Stomach smooth muscle (tissue), 2 donors: Measurements from ENCODE around the gene ERGIC3.

Experiments used
- H3K27ac ChIP-seq: one replicate; pipeline ENCODE4 v1.7.0; 2013; ENCODE audit warnings: mild to moderate bottlenecking, low read length, inconsistent platforms
- H3K27me3 ChIP-seq, 2 donors: one replicate each; pipeline ENCODE4 v1.7.0; 2013; ENCODE audit warnings: low read length in 2 of 2; ENCODE audit not compliant: insufficient read depth in 2 of 2, control insufficient read depth in 1 of 2
- H3K36me3 ChIP-seq, 2 donors: one replicate each; pipeline ENCODE4 v1.7.0; 2013; ENCODE audit warnings: low read length in 2 of 2; ENCODE audit not compliant: control insufficient read depth in 2 of 2, insufficient read depth in 2 of 2
- H3K4me1 ChIP-seq: one replicate; pipeline ENCODE4 v1.7.0; 2013; ENCODE audit warnings: low read length; ENCODE audit not compliant: control insufficient read depth, insufficient read depth
- H3K4me3 ChIP-seq, 2 donors: one replicate each; pipeline ENCODE4 v1.7.0; 2013; ENCODE audit warnings: low read length in 2 of 2
- H3K9ac ChIP-seq, 2 donors: one replicate each; pipeline ENCODE4 v1.7.0; 2013; ENCODE audit warnings: low read length in 2 of 2, mild to moderate bottlenecking in 1 of 2
- H3K9me3 ChIP-seq, 2 donors: one replicate each; pipeline ENCODE4 v1.7.0; 2013; ENCODE audit warnings: low read length in 2 of 2; ENCODE audit not compliant: control insufficient read depth in 2 of 2
- donor health status: healthy.
- donor health status: Pancreatic carcinoma.

ERGIC3 gene

DNA sequence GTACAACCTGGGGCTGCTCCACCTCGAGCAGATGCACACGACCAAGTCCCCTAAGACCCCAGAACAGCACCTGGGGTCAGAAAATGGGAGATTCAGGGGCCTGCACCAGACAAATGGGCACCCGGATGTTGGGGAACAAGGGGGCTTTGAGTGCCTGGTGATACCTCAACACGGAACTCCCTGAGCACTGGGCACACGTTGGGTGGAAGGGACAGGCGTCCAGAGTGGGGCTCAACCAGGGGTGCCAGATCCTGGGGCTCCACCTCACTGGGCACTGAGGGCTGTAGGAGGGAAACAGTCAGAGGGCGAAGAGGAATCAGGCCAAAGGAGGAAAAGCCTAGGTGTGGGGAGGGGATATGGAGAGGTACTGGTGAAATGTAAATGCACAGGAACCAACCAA is 40.3 kb downstream of the ERGIC3 start:
- H3K9ac ChIP-seq: no peak overlapping the region
- no peaks in the 10 kb centered on the region for H3K4me1 ChIP-seq
- no peaks in the 10 kb centered on the region for H3K9me3 ChIP-seq
- H3K27ac ChIP-seq: no peak overlapping the region
- H3K27me3 ChIP-seq: no peaks in the 10 kb centered on the region
- no peaks in the 10 kb centered on the region for H3K36me3 ChIP-seq
- H3K4me3 ChIP-seq: no peak overlapping the region

GRCh38 chr20:35582741-35583404 is 41.0 kb downstream of the ERGIC3 start:
- H3K4me3 ChIP-seq: no peak overlapping the region
- H3K36me3 ChIP-seq: no peaks in the 10 kb centered on the region
- H3K27ac ChIP-seq: no peak overlapping the region
- no peak overlapping the region for H3K9ac ChIP-seq
- H3K4me1 ChIP-seq: no peaks in the 10 kb centered on the region
- H3K27me3 ChIP-seq: no peaks in the 10 kb centered on the region
- H3K9me3 ChIP-seq: no peaks in the 10 kb centered on the region

GRCh38 chr20:35583636-35584560 is 42.0 kb downstream of the ERGIC3 start:
- H3K36me3 ChIP-seq: no peaks in the 10 kb centered on the region
- no peak overlapping the region for H3K27ac ChIP-seq
- H3K4me3 ChIP-seq: no peak overlapping the region
- no peaks in the 10 kb centered on the region for H3K9me3 ChIP-seq
- no peaks in the 10 kb centered on the region for H3K27me3 ChIP-seq
- H3K4me1 ChIP-seq: no peaks in the 10 kb centered on the region
- H3K9ac ChIP-seq: no peak overlapping the region

- no peaks in the 10 kb centered on the region for H3K4me1 ChIP-seq
- no peak overlapping the region for H3K4me3 ChIP-seq
- no peaks in the 10 kb centered on the region for H3K36me3 ChIP-seq
- no peak overlapping the region for H3K27ac ChIP-seq
- H3K27me3 ChIP-seq: no peaks in the 10 kb centered on the region
- no peak overlapping the region for H3K9ac ChIP-seq
- no peaks in the 10 kb centered on the region for H3K9me3 ChIP-seq
Observed at GRCh38 chr20:35586751-35587425, 45.0 kb downstream of the ERGIC3 start.

DNA sequence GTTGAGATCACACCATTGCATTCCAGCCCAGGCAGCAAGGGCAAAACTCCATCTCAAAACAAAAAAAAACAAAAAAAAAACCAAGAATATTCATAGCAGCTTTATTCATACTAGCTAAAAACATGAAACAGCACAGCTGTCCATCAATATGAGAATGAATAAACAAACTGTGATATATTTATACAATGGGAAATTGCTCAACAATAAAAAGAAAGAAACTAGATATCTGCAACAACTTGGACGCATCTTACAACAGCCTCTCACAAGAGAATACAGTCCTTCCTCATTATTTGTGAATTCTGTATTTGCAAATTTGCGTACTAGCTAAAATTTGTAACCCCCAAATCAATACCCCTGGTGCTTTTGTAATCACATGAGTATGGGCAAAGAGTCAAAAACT is 45.6 kb downstream of the ERGIC3 start:
- no peaks in the 10 kb centered on the region for H3K27me3 ChIP-seq
- no peak overlapping the region for H3K27ac ChIP-seq
- H3K4me1 ChIP-seq: no peaks in the 10 kb centered on the region
- no peaks in the 10 kb centered on the region for H3K9me3 ChIP-seq
- no peak overlapping the region for H3K4me3 ChIP-seq
- H3K9ac ChIP-seq: no peak overlapping the region
- H3K36me3 ChIP-seq: no peaks in the 10 kb centered on the region

DNA sequence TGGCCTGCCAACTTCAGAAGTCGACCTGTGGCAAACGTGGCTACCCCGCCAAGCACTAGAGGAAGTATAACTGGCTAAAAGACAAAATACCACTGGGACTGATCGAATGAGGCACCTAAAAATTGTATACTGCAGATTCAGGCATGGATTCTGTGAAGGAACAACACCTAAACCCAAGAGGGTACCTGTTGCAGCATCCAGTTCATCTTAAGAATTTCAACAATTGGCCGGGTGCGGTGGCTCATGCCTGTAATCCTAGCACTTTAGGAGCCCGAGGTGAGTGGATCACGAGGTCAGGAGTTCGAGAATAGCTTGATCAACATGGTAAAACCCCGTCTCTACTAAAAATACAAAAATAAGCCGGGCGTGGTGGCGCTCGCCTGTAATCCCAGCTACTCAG is 46.5 kb downstream of the ERGIC3 start:
- Histone ChIP-seq H3K36me3 (no peaks in the 10 kb centered on the region), H3K9me3 (no peaks in the 10 kb centered on the region), H3K27me3 (no peaks in the 10 kb centered on the region)

GRCh38 chr20:35592339-35592974 is 50.6 kb downstream of the ERGIC3 start:
- Histone ChIP-seq H3K27me3 (no peaks in the 10 kb centered on the region), H3K4me3 (no peak overlapping the region), H3K27ac (no peak overlapping the region), H3K4me1 (no peaks in the 10 kb centered on the region), H3K9me3 (no peaks in the 10 kb centered on the region), H3K9ac (no peak overlapping the region), H3K36me3 (no peaks in the 10 kb centered on the region)

More for the DNA sequence above, 46.5 kb downstream of the ERGIC3 start:
- Histone ChIP-seq H3K27ac (no peak overlapping the region), H3K4me3 (no peak overlapping the region), H3K4me1 (no peaks in the 10 kb centered on the region), H3K9ac (no peak overlapping the region)

GRCh38 chr20:35595456-35595855 is 53.6 kb downstream of the ERGIC3 start:
- H3K27me3 ChIP-seq: peaks cover 6% of the 10 kb centered on the region in 2 donors
- no peaks in the 10 kb centered on the region for H3K9me3 ChIP-seq
- no peak overlapping the region for H3K27ac ChIP-seq
- H3K4me1 ChIP-seq: peaks cover under 1% of the 10 kb centered on the region
- H3K36me3 ChIP-seq: no peaks in the 10 kb centered on the region
- no peak overlapping the region for H3K4me3 ChIP-seq
- H3K9ac ChIP-seq: no peak overlapping the region

DNA sequence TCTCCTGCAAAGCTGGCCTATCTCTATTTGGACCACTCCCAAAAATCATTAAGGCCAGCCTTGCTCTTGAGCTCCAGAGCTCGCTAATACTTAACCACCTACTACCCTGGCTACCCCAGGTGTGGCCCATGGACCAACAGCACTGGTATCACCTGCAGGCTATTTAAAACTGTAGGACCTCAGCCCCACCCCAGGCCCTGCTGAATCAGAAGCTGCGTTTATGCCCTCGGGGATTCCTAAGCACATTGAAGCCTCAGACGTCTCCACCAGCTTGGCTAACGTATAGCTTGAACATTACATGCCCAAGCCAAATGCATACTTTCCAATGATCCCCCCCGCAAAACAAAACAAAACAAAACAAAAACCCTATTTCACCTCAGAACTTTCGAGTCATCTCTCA is 54.0 kb downstream of the ERGIC3 start:
- H3K9ac ChIP-seq: no peak overlapping the region

DNA sequence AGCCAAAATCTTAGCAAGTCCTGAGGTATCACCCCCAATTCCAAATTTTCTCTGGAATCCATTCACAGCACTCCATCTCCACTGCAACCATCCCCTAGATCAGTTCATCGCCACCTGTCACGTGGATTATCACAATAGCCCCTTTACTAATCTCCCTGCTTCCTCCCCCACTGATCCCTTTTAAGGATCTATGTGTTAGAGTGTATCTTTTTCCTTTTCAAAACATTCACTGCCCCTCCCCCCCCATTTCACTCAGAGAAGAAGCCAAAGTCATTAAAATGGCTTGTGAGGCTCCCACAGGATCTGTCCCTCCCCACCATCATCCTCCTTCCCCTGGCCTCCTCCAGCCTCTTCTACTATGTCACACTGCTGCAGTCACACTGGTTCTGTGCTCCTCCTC is 55.3 kb downstream of the ERGIC3 start:
- no peak overlapping the region for H3K4me3 ChIP-seq
- no peaks in the 10 kb centered on the region for H3K36me3 ChIP-seq
- H3K4me1 ChIP-seq: peaks cover 17% of the 10 kb centered on the region
- no peaks in the 10 kb centered on the region for H3K9me3 ChIP-seq
- H3K27ac ChIP-seq: no peak overlapping the region
- H3K27me3 ChIP-seq: peaks cover 6 to 14% of the 10 kb centered on the region in 2 donors
- no peak overlapping the region for H3K9ac ChIP-seq

More for the DNA sequence above, 54.0 kb downstream of the ERGIC3 start:
- peaks cover 6 to 9% of the 10 kb centered on the region in 2 donors for H3K27me3 ChIP-seq
- no peak overlapping the region for H3K4me3 ChIP-seq
- no peak overlapping the region for H3K27ac ChIP-seq
- H3K4me1 ChIP-seq: peaks cover 5% of the 10 kb centered on the region
- H3K9me3 ChIP-seq: no peaks in the 10 kb centered on the region
- H3K36me3 ChIP-seq: no peaks in the 10 kb centered on the region
